ENCODE data around the gene TRIP12. TPM values are rescaled to one million over a fixed set of nuclear protein-coding genes. Genes with fewer than 3 reads are reported as not detected.

The TRIP12 gene
- total RNA-seq, 1 experiment from 2014 or later: 252 TPM

- H3K4me3 Mint-ChIP-seq (ENCODE audit: low read depth, unreplicated experiment): no peak overlapping the region
- no peak for TF ChIP-seq CTCF (IDR thresholded peaks at IDR 0.05; ENCODE audit: unreplicated experiment)
- no peaks in the 10 kb centered on the region for H3K27me3 Mint-ChIP-seq (ENCODE audit: unreplicated experiment)
- CTCF ChIA-PET: interaction anchor here (0.7 kb wide), 1 partner anchor 11 kb away, joined by 4 read pairs; no protein-coding TSS in a partner anchor
- no peak for DNase-seq
- H3K36me3 Mint-ChIP-seq (ENCODE audit: insufficient read depth, unreplicated experiment): no peaks in the 10 kb centered on the region
- H3K9me3 Mint-ChIP-seq (ENCODE audit: low read depth, unreplicated experiment): no peaks in the 10 kb centered on the region
- H3K27ac Mint-ChIP-seq (ENCODE audit: unreplicated experiment): no peak overlapping the region
- intact Hi-C loops (cut with micrococcal nuclease; ENCODE audit: unreplicated experiment): no loop called here
- no TSS peak for BruUV-seq (replicated peaks)
- peaks cover 8% of the 10 kb centered on the region for H3K4me1 Mint-ChIP-seq (ENCODE audit: low read depth, unreplicated experiment)
Measured at GRCh38 chr2:229945975-229946374, 24.2 kb upstream of the TRIP12 start.

- H3K4me1 Mint-ChIP-seq (ENCODE audit: low read depth, unreplicated experiment): peaks cover 8% of the 10 kb centered on the region
- H3K27ac Mint-ChIP-seq (ENCODE audit: unreplicated experiment): no peak overlapping the region
- intact Hi-C loops (cut with micrococcal nuclease; ENCODE audit: unreplicated experiment): no loop called here
- H3K27me3 Mint-ChIP-seq (ENCODE audit: unreplicated experiment): no peaks in the 10 kb centered on the region
- CTCF ChIA-PET: no interaction called here
- no peak for DNase-seq
- no peak for TF ChIP-seq CTCF (IDR thresholded peaks at IDR 0.05; ENCODE audit: unreplicated experiment)
- no TSS peak for BruUV-seq (replicated peaks)
- H3K9me3 Mint-ChIP-seq (ENCODE audit: low read depth, unreplicated experiment): no peaks in the 10 kb centered on the region
- H3K36me3 Mint-ChIP-seq (ENCODE audit: insufficient read depth, unreplicated experiment): no peaks in the 10 kb centered on the region
- no peak overlapping the region for H3K4me3 Mint-ChIP-seq (ENCODE audit: low read depth, unreplicated experiment)
Measured at GRCh38 chr2:229943770-229944449, 22.1 kb upstream of the TRIP12 start.

GRCh38 chr2:229943171-229943570 is 21.4 kb upstream of the TRIP12 start:
- DNase-seq: no peak
- no TSS peak for BruUV-seq (replicated peaks)
- Mint-ChIP-seq H3K9me3 (ENCODE audit: low read depth, unreplicated experiment) (no peaks in the 10 kb centered on the region), H3K4me3 (ENCODE audit: low read depth, unreplicated experiment) (no peak overlapping the region), H3K27me3 (ENCODE audit: unreplicated experiment) (no peaks in the 10 kb centered on the region), H3K36me3 (ENCODE audit: insufficient read depth, unreplicated experiment) (no peaks in the 10 kb centered on the region), H3K4me1 (ENCODE audit: low read depth, unreplicated experiment) (peaks cover 8% of the 10 kb centered on the region), H3K27ac (ENCODE audit: unreplicated experiment) (no peak overlapping the region)
- intact Hi-C loops (cut with micrococcal nuclease; ENCODE audit: unreplicated experiment): no loop called here
- CTCF ChIA-PET: no interaction called here
- no peak for TF ChIP-seq CTCF (IDR thresholded peaks at IDR 0.05; ENCODE audit: unreplicated experiment)

GRCh38 chr2:229942671-229943070 is 20.9 kb upstream of the TRIP12 start:
- H3K4me1 Mint-ChIP-seq (ENCODE audit: low read depth, unreplicated experiment): peaks cover 5% of the 10 kb centered on the region
- no peaks in the 10 kb centered on the region for H3K36me3 Mint-ChIP-seq (ENCODE audit: insufficient read depth, unreplicated experiment)
- TF ChIP-seq CTCF (IDR thresholded peaks at IDR 0.05; ENCODE audit: unreplicated experiment): no peak
- no TSS peak for BruUV-seq (replicated peaks)
- no peak overlapping the region for H3K4me3 Mint-ChIP-seq (ENCODE audit: low read depth, unreplicated experiment)
- CTCF ChIA-PET: no interaction called here
- no peaks in the 10 kb centered on the region for H3K9me3 Mint-ChIP-seq (ENCODE audit: low read depth, unreplicated experiment)
- no peak for DNase-seq
- H3K27me3 Mint-ChIP-seq (ENCODE audit: unreplicated experiment): no peaks in the 10 kb centered on the region
- intact Hi-C loops (cut with micrococcal nuclease; ENCODE audit: unreplicated experiment): no loop called here
- no peak overlapping the region for H3K27ac Mint-ChIP-seq (ENCODE audit: unreplicated experiment)

Data from Calu3 (cell line).